Thyroid gland (tissue), 4 donors: ENCODE data around the gene LAMA2. TPM values are rescaled to one million over a fixed set of nuclear protein-coding genes. Genes with fewer than 3 reads are reported as not detected.

Experiments
- DNase-seq, 2 donors: peaks; one replicate each; pipeline ENCODE4 v3.0.0-alpha.2; 2019
- H3K27ac ChIP-seq, 3 donors: fragments of 200-600 bp; sonication (generic); 1 replicate in 2 of 3; 2 replicates in 1 of 3; pipeline ENCODE4 v1.5.1; 2016 to 2019; ENCODE audit warnings: mild to moderate bottlenecking in 1 of 3, moderate library complexity in 1 of 3
- H3K27me3 ChIP-seq: fragments of 200-600 bp; sonication (generic); one replicate; pipeline ENCODE4 v1.5.1; 2019
- H3K36me3 ChIP-seq, 2 donors: fragments of 200-600 bp; sonication (generic); one replicate each; pipeline ENCODE4 v1.5.1; 2016 to 2019
- H3K4me1 ChIP-seq, 2 donors: fragments of 200-600 bp; sonication (generic); one replicate each; pipeline ENCODE4 v1.5.1; 2017 to 2019
- H3K4me3 ChIP-seq, 3 donors: fragments of 200-600 bp; sonication (generic); replicated peaks in 1 of 3; 1 replicate in 2 of 3; 2 replicates in 1 of 3; pipeline ENCODE4 v1.5.1; 2016; ENCODE audit warnings: mild to moderate bottlenecking in 1 of 3
- H3K9me3 ChIP-seq: fragments of 200-600 bp; sonication (generic); one replicate; pipeline ENCODE4 v1.5.1; 2017
- CTCF ChIP-seq, 6 experiments: fragments of 200-600 bp in 3 of 6; fragments of 450-650 bp in 3 of 6; sonication (generic) in 3 of 6; IDR thresholded peaks; one replicate each; pipeline ENCODE4 v1.5.1; 2016 to 2019; ENCODE audit warnings: antibody characterized with exemption in 6 of 6, mild to moderate bottlenecking in 2 of 6, inconsistent platforms in 1 of 6, moderate library complexity in 1 of 6
- POLR2A ChIP-seq, 2 donors: fragments of 450-650 bp; IDR thresholded peaks; one replicate each; pipeline ENCODE4 v1.6.1; 2017; ENCODE audit warnings: antibody characterized with exemption in 2 of 2, mild to moderate bottlenecking in 2 of 2, moderate library complexity in 1 of 2
- WGBS, 2 donors: methylation state at CpG; one replicate each; pipeline ENCODE4 v1.1.5; 2017; 5-methylcytosine and 5-hydroxymethylcytosine counted together
- intact Hi-C: fragments of 100-400 bp; cut with DNase I; formaldehyde crosslinking; loops from one replicate; pipeline ENCODE4 v1.15.1; 2023
- total RNA-seq, 4 donors: library from RNA; depleted of rRNA; stranded (reverse); fragments of >200 nt; gene quantifications; one replicate each; pipeline ENCODE4 v1.2.3, GENCODE V29; 2016

LAMA2 gene
- total RNA-seq, 4 donors from 2014 or later: 41.4 to 117 (median 78.9) TPM

- H3K4me1 ChIP-seq: peaks cover 0 to 13% of the 10 kb centered on the region in 2 donors
- H3K36me3 ChIP-seq: no peaks in the 10 kb centered on the region
- H3K9me3 ChIP-seq: no peaks in the 10 kb centered on the region
- intact Hi-C loops: no loop called here
- TF ChIP-seq CTCF (IDR thresholded peaks at IDR 0.05) (no peak), POLR2A (IDR thresholded peaks at IDR 0.05) (no peak)
- H3K27ac ChIP-seq: no peak overlapping the region
- no peaks in the 10 kb centered on the region for H3K27me3 ChIP-seq
- H3K4me3 ChIP-seq: no peak overlapping the region
- DNase-seq: no peak
- 74 to 75% methylated on average over 2 of the region's 2 CpGs for WGBS, 2 donors
Measured at GRCh38 chr6:129494099-129494498, 611.2 kb downstream of the LAMA2 start.

GRCh38 chr6:129494586-129494985, 611.6 kb downstream of the LAMA2 start:
- TF ChIP-seq CTCF (IDR thresholded peaks at IDR 0.05) (no peak), POLR2A (IDR thresholded peaks at IDR 0.05) (no peak)
- Histone ChIP-seq H3K27me3 (no peaks in the 10 kb centered on the region), H3K36me3 (no peaks in the 10 kb centered on the region), H3K27ac (no peak overlapping the region), H3K4me3 (no peak overlapping the region), H3K9me3 (no peaks in the 10 kb centered on the region), H3K4me1 (peaks cover 0 to 11% of the 10 kb centered on the region in 2 donors)
- DNase-seq: no peak
- intact Hi-C loops: no loop called here

- no peak for DNase-seq
- no peaks in the 10 kb centered on the region for H3K27me3 ChIP-seq
- intact Hi-C loops: loop anchor here (5.0 kb wide), 1 partner anchor 72 kb away; no protein-coding TSS in a partner anchor
- no peaks in the 10 kb centered on the region for H3K9me3 ChIP-seq
- no peaks in the 10 kb centered on the region for H3K36me3 ChIP-seq
- no peak overlapping the region for H3K27ac ChIP-seq
- H3K4me1 ChIP-seq: peaks cover 0 to 5% of the 10 kb centered on the region in 2 donors
- H3K4me3 ChIP-seq: no peak overlapping the region
- WGBS, 2 donors: 81 to 87% methylated on average over 2 of the region's 2 CpGs
- TF ChIP-seq POLR2A (IDR thresholded peaks at IDR 0.05) (no peak), CTCF (IDR thresholded peaks at IDR 0.05) (no peak)
Measured at GRCh38 chr6:129495652-129496051, 612.7 kb downstream of the LAMA2 start.

GRCh38 chr6:129497481-129498441, 614.8 kb downstream of the LAMA2 start:
- H3K27ac ChIP-seq: no peak overlapping the region
- no peak for DNase-seq

More at GRCh38 chr6:129497481-129498441, 614.8 kb downstream of the LAMA2 start:
- no peaks in the 10 kb centered on the region for H3K36me3 ChIP-seq
- peaks cover 3 to 9% of the 10 kb centered on the region in 2 donors for H3K4me1 ChIP-seq
- H3K27me3 ChIP-seq: no peaks in the 10 kb centered on the region
- no peaks in the 10 kb centered on the region for H3K9me3 ChIP-seq
- intact Hi-C loops: loop anchor here (5.0 kb wide), 1 partner anchor 70 kb away; no protein-coding TSS in a partner anchor
- WGBS, 2 donors: 87% methylated on average over 6 of the region's 6 CpGs
- TF ChIP-seq POLR2A (IDR thresholded peaks at IDR 0.05) (no peak), CTCF (IDR thresholded peaks at IDR 0.05) (no peak)
- H3K4me3 ChIP-seq: no peak overlapping the region
